Measurements from ENCODE around the gene ADRM1. TPM values are rescaled to one million over a fixed set of nuclear protein-coding genes. Genes with fewer than 3 reads are reported as not detected.
A peak's percentile ranks its signal among the peaks of the same experiment; 100 is the strongest.

Gene ADRM1
- total RNA-seq, 2 experiments from 2014 or later: 87.0 to 128 TPM

DNA sequence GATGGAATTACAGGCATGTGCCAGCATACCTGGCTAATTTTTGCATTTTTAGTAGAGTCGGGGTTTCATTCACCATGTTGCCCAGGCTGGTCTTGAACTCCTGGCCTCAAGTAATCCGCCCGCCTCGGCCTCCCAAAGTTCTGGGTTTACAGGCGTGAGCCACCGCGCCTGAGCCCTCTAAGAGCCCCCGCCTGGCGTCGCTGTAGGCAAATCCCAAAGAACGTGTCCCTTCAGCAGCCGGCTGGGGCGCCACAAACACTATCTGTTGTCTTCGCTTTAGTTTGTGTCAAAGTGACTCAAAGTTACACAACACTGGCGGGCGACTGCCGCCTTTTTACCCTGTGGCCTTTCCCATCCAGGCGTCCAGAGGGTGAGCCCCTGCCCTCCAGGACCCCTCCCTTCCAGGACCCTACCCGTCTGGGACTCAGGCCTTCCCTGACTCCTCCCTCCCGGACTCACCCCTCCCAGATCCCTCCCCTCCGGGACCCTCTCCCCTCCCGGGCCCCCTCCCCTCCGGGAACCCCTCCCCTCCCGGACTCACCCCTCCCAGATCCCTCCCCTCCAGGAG lies 940 bp upstream of the ADRM1 start:
- Histone ChIP-seq H3K79me2 (ENCODE audit: insufficient read depth, low read depth, low read length) (peaks cover 32% of the 10 kb centered on the region), H3K4me2 (ENCODE audit: low read length) (peak overlapping the region; percentile 93), H4K20me1 (ENCODE audit: insufficient read depth, low read length) (peaks cover 16% of the 10 kb centered on the region; the same call in 1 of the 2 replicates), H3K4me1 (ENCODE audit: insufficient read depth, low read length, poor library complexity, severe bottlenecking) (peaks cover 27% of the 10 kb centered on the region), H3K4me3 (ENCODE audit: low read depth, low read length, poor library complexity, severe bottlenecking) (peak overlapping the region; percentile 100), H2AFZ (ENCODE audit: low read length) (peak overlapping the region; percentile 92), H3K36me3 (ENCODE audit: insufficient read depth, low read length) (peaks cover 37% of the 10 kb centered on the region), H3K27ac (ENCODE audit: low read depth, low read length, poor library complexity, severe bottlenecking) (peak overlapping the region; percentile 85), H3K9me2 (ENCODE audit: insufficient read depth, low read length) (no peaks in the 10 kb centered on the region), H3K9me3 (ENCODE audit: low read length) (no peaks in the 10 kb centered on the region)
- no TSS peak for BruUV-seq (replicated peaks)
- no peak for TF ChIP-seq EZH2phosphoT487 (IDR thresholded peaks at IDR 0.05; ENCODE audit: borderline replicate concordance, low read depth, low read length)
- TF ChIP-seq, protein P1, sequence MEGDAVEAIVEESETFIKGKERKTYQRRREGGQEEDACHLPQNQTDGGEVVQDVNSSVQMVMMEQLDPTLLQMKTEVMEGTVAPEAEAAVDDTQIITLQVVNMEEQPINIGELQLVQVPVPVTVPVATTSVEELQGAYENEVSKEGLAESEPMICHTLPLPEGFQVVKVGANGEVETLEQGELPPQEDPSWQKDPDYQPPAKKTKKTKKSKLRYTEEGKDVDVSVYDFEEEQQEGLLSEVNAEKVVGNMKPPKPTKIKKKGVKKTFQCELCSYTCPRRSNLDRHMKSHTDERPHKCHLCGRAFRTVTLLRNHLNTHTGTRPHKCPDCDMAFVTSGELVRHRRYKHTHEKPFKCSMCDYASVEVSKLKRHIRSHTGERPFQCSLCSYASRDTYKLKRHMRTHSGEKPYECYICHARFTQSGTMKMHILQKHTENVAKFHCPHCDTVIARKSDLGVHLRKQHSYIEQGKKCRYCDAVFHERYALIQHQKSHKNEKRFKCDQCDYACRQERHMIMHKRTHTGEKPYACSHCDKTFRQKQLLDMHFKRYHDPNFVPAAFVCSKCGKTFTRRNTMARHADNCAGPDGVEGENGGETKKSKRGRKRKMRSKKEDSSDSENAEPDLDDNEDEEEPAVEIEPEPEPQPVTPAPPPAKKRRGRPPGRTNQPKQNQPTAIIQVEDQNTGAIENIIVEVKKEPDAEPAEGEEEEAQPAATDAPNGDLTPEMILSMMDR (conservative IDR thresholded peaks at IDR 0.05; ENCODE audit: low read length): peak; percentile 75
- intact Hi-C loops (cut with micrococcal nuclease; ENCODE audit: unreplicated experiment): loop anchor here (1.0 to 2.0 kb wide), 8 partner anchors 19 to 192 kb away; partner anchors contain the start of genes CABLES2, LAMA5 and OSBPL2
- DNase-seq (ENCODE audit: low spot score): peak; percentile 94
- CTCF ChIA-PET (ENCODE audit: unreplicated experiment): interaction anchor here (0.5 to 0.9 kb wide), 3 partner anchors 62 to 81 kb away, joined by 3 to 4 read pairs (median 4); no protein-coding TSS in a partner anchor
- POLR2A ChIA-PET: interaction anchor here (0.6 to 1.1 kb wide), 6 partner anchors 40 to 110 kb away, joined by 3 to 4 read pairs (median 4); no protein-coding TSS in a partner anchor

DNA sequence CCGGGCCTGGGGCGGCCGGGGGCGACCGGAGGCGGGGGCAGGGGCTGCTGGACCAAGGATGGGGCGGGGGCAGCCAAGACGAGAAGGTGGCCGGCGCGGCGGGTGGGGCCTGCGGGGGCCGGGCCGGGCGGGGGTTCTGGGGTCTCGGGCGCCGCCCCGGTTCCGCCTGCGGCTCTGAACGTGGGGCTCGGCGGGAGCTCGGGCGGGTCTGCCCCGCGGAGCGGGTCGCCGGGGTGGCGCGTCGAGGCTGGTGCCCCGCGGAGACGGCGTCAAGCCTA lies 204 bp downstream of the ADRM1 start:
- H3K36me3 ChIP-seq (ENCODE audit: insufficient read depth, low read length): peaks cover 49% of the 10 kb centered on the region
- H3K9me3 ChIP-seq (ENCODE audit: low read length): no peaks in the 10 kb centered on the region
- peak overlapping the region; percentile 8 for H3K27ac ChIP-seq (ENCODE audit: low read depth, low read length, poor library complexity, severe bottlenecking)
- no peak overlapping the region for H2AFZ ChIP-seq (ENCODE audit: low read length)
- ChIA-PET CTCF (ENCODE audit: unreplicated experiment) (no interaction called here), POLR2A (interaction anchor here (0.9 kb wide), 1 partner anchor 67 kb away, joined by 4 read pairs; no protein-coding TSS in a partner anchor)
- peaks cover 16% of the 10 kb centered on the region; the same call in 1 of the 2 replicates for H4K20me1 ChIP-seq (ENCODE audit: insufficient read depth, low read length)
- DNase-seq (ENCODE audit: low spot score): no peak
- H3K9me2 ChIP-seq (ENCODE audit: insufficient read depth, low read length): no peaks in the 10 kb centered on the region
- H3K4me2 ChIP-seq (ENCODE audit: low read length): peak overlapping the region; percentile 82
- peak overlapping the region; percentile 100 for H3K4me3 ChIP-seq (ENCODE audit: low read depth, low read length, poor library complexity, severe bottlenecking)
- BruUV-seq (replicated peaks): no TSS peak
- peaks cover 32% of the 10 kb centered on the region for H3K79me2 ChIP-seq (ENCODE audit: insufficient read depth, low read depth, low read length)
- TF ChIP-seq EZH2phosphoT487 (IDR thresholded peaks at IDR 0.05; ENCODE audit: borderline replicate concordance, low read depth, low read length): no peak
- TF ChIP-seq, protein P1 (conservative IDR thresholded peaks at IDR 0.05; ENCODE audit: low read length): no peak
- intact Hi-C loops (cut with micrococcal nuclease; ENCODE audit: unreplicated experiment): loop anchor here (2.0 kb wide), 1 partner anchor 104 kb away; the partner anchor contains the start of gene CABLES2
- H3K4me1 ChIP-seq (ENCODE audit: insufficient read depth, low read length, poor library complexity, severe bottlenecking): peaks cover 27% of the 10 kb centered on the region

All from OCI-LY7 (cell line).